GM18907 (cell line): ENCODE data around the gene ACSS1.

Experiments used
- ATAC-seq: cut with Tn5 transposase; IDR thresholded peaks from one replicate; pipeline ENCODE4 v1.9.1; 2021; ENCODE audit warnings: mild to moderate bottlenecking, moderate library complexity; ENCODE audit not compliant: unreplicated experiment

ACSS1 gene

GRCh38 chr20:25048519-25048952 lies 9.4 kb downstream of the ACSS1 start:
- no peak for ATAC-seq

DNA sequence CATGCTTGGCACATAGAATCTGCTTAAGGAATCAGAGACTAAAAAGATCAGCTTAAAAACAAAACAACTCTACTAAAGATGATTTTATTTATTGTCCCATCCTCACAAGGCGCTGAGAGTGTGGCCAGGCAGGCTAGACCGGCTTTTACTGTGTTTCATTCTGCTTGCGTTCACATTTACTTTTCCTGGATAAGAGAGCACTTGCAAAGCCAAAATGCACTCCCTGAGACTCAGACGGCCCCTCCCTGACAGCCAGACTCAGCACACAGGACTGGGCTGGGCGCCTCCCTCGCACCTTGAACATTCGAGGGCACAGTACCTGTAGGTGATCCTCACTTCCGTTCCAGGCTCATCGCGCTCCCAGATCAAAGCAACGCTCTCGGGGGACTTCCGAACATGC lies 10.2 kb downstream of the ACSS1 start:
- ATAC-seq = no peak

- ATAC-seq = no peak
Observed at GRCh38 chr20:25046736-25047666, 10.9 kb downstream of the ACSS1 start.

DNA sequence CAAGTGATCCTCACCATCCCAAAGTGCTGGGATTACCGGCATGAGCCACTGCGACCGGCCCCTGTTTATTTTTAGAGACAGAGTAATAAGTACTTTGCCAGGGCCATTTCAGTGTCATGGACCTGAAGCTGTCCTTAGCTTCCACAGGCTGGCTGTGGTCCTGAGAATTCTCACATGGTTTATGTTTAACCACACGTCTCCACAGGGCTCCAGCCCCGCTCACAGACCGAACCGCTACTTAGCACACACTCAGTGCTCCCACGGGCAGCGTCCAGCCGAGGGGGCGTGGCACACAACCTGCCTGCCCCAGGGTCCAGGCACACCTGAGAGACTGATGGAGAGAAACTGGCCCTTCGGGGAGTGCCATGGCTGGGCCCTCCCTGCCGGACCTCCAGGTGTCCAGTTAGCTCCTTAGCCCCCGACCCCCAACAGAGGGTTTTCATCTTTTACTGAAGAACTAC lies 11.7 kb downstream of the ACSS1 start:
- ATAC-seq = no peak

GRCh38 chr20:25045343-25045712 lies 12.6 kb downstream of the ACSS1 start:
- ATAC-seq = no peak

DNA sequence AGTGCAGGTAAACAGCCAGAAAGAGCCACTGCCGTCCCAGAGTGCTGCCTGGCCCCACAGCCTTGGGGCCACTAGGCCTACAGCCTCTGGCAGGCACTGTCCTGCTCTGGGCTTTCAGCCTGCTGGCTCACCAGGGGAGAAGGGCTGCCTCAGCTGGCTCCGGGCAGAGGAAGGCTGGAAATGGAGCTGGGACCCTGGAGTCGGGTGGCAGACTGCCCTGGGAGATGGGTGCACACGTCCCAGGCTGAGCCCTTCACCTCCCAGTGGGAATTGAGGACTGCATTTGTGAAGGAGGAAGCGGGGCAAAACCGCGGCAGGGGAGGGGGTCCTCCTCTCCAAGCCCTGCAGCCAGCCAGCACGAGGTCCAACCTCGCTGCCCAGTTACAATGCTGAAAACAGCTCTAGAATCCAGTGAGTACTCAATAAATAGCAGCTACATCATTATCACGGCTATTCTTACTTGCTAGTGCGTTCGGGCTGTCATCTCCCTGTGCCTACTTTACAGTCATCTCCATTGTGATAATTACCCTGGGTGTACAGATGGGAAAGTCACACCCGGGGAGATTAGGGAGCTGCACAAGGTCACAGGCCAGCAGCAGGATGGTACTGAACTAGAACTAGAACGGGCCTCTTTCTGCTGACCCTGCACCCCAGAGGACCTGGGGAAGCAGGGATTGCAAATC lies 13.1 kb downstream of the ACSS1 start:
- no peak for ATAC-seq

DNA sequence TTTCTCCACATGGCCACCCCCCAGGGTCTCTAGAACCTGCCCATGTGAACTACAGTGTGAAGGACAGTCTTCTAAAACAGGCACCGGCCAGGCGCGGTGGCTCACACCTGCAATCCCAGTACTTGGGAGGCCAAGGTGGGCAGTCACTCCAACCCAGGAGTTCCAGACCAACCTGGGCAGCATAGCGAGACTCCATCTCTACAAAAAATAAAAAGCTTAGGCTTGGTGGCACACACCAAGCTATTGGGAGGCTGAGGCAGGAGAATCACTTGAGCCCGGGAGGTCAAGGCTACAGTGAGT lies 13.7 kb downstream of the ACSS1 start:
- ATAC-seq = no peak

- no peak for ATAC-seq
Observed at GRCh38 chr20:25043499-25044260, 14.3 kb downstream of the ACSS1 start.

DNA sequence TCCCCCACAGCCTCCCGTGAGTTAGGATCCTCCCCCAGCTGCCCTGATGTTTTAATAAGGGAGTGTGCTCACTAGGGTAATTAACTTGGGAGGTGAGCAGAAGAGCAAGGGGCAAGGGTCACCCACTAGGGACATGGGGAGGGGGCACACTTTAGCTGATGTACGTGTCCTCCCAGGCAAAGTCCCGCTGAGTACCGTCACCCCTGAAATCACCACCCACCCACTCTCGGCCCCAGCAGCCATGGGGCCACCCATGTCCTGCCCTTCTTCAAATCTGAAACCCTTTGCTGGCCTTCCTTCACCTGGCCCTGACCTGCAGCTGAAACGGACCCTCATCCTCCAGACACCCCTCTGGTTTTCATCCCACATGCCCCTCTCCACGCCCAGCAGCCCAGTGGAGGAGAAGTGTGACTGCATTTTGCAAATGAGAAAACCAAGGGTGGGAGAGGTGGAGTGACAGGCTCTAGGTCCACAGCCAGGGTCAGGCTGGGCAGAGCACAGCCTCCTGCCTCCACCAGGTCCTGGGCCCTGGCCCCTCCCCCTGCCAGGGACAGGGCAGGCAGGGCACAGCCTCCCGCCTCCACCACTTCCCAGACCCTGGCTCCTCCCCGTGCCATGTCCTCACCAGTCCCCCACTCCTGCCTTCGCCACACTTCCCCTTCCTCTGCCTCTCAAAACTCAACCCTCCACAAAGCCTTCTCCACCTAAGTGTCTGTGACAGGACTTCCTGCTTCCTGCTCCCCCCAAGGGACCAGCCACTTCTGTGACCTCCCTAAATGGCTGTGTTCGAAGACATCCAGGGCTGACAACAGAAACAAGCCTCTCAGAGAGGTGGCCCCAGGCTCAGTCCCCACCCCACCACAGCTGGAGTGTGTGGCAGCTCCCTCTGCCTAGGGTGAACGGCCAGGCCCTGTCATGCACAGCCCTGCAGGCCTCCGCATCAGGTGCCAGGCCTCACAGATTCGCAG lies 15.1 kb downstream of the ACSS1 start:
- ATAC-seq = peak; percentile 90

DNA sequence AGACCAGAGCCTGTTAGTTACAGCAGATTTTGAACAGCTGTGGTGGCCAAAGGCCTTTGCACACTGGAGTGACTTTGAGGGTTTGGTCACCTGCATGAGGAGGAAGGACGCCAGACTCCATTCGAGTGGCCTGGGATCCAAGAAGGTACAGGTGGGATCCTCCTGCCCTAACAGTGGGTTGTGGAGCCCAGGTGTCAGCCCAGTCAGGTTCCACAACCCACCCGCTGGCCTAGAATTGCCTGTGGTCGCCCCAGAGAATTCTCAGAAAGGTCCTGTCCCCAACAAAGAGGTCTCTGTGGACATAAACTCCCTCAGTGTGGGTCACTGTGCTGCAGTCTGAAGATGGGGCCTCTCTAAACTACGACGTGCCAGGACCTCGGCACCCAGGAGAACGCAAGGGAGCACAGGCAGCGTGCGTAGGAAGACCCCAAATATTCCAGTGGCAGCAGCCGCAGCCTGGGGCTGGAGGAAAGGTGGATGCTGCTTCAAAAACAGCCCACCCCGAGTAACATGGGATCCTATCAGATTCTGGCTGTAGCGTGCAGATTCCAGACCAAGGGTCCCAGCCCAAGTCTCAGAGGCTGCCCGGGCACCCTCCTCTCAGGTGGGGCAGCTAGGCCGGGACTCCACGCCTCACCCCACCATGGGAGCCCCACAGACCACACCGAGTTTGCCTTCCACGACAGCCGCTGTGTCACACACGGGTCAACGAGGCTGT lies 16.0 kb downstream of the ACSS1 start:
- no peak for ATAC-seq

- ATAC-seq = no peak
Observed at GRCh38 chr20:25040438-25040831, 17.5 kb downstream of the ACSS1 start.

DNA sequence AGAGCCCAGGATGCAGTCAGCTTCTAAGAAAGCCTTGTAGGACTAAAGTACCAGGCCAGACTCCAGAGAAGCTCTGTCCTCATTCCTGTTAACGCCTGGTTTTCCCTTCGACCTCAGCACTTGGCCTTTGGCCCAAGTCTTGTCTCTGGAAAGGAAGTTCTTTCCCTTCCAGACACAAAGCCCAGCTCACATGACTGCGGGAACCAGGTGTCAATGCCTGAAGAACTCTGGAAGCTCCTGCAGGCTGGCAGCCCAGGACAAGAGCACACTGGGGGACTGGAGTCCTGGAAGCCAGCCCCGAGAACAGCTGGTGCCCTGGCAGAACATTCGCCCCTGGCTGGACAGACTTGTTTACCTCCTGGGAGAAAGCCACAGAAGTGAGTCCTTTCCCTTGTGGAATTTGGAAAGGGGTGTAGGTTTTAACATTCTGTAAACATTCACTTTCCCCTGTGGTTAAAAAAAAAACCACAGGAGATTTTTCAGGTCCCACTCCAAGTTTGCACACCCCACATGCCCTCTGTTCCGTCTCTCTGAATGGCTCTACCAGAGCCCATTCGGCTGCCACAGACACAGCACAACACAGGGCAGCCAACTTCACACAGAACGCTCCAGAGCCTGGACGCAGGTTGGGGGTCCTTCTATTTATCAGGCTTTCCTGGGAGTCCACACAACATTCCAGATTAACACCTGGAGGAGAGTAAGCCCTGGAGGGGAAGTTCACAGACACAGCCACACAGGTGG lies 18.1 kb downstream of the ACSS1 start:
- ATAC-seq = no peak

DNA sequence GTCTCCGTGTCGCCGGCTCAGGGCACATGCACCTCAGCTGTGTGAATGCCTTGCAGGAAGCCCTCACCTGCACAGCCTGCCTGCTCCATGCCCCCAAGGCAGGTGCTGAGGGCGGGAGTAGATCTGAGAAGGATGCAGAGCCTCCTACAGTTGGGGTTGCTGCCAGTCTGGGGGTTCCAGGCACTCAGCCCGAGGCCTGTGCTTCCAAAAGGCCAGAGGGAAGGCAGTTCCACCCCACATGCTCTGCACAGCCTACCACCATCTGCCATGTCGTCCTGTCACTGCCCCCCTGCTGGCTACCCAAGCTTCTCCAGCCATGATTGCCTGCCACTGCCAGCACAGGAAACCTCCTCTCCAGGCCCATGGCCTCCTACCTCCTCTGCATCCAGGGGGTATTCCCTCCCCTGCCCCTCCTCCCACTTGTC lies 19.3 kb downstream of the ACSS1 start:
- no peak for ATAC-seq

DNA sequence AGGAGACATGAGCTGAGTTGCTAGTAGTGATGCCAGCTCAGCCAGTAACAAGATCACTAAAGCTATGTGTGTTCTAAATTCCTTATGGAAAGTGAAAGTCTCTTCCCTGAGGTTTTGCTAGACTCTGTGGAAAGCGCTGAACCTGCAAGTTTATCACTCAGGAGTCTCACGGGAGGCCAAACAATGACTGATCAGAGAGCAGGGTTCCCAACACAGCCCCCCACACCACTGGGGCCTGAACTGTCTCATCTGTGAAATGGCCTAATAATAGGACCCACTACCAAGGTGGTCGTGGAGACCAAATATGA lies 19.9 kb downstream of the ACSS1 start:
- ATAC-seq = no peak

DNA sequence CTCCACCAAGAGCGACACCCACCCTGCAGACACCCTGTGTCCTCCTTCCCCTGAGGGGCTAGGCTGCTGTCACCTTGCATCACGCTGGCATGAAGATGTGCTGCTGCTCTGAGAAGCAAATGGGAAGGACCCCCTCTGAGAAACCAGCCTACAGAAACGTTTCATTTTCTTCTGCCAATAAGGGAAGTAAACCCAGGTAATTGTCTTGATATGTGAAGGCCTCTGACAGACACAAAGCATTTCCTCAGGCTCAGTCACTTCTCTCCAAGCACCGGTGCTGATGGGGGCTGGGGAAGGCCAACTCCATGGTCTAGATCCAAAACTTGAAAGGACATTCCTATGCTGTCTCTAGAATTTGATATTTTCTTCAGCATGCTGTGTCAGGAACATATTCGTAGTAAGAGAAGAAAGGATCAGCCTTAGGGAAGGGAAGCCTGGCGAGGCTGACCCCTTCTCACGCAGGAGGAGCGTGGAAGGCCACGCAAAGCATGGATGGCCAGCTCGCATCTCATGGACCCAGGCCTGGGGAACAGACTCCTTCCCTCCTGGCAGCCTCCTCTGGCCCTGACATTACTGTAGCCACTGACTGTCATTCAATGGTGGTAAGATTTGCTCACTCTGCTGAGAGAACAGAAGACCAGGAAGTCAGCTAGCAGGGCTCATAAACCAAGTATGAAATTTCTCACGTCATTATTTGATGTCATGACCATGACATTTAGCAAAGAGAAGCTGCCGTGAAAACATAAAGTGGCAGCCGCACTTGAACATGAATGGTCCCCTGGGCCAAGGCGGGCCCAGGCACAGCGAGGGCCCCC lies 20.4 kb downstream of the ACSS1 start:
- ATAC-seq = no peak

GRCh38 chr20:25036331-25036936 lies 21.5 kb downstream of the ACSS1 start:
- ATAC-seq = peak; percentile 7

- ATAC-seq = peak; percentile 46
Observed at GRCh38 chr20:25035921-25036320, 22.0 kb downstream of the ACSS1 start.

- ATAC-seq = no peak
Observed at GRCh38 chr20:25033924-25034300, 24.0 kb downstream of the ACSS1 start.
